HG02884 (cell line): Measurements from ENCODE around the gene GSAP.
A peak's percentile ranks its signal among the peaks of the same experiment; 100 is the strongest.

Experiments used
- ATAC-seq: cut with Tn5 transposase; IDR thresholded peaks from one replicate; pipeline ENCODE4 v1.9.1; 2021; ENCODE audit warnings: mild to moderate bottlenecking, moderate library complexity; ENCODE audit not compliant: unreplicated experiment

GSAP gene

DNA sequence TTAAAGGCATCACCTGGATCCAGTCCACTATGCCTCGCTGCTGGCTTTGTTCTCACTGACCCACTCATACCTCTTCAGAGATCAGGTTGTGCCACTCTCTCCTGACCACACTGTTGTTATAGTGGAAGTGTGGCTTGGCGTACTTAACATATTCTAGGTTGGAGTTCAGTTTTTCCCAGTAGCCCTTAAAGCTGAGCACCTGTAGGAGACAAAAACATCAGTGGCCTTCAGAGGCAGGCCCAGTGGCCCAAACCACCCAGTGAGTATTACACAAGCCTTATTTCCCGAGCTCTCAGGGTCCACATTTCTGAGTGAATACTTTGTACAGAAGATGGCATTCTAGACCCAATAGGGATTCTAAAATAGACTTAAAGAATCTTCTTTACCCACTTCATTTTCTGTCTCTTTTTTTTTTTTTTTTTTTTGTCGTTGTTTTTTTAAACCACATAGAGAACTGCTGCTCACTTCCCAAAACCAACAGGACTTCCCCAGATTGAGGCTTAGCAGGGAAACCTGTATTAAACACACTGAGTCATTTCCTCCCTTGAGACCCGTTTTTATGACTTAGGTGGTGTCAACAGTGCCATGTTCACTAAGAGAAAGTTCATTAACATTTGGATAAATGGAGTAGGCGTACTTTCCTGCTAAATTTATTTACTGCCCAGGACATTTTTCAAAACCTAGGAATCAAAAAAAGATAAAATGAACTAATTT is 85.8 kb downstream of the GSAP start:
- peak; percentile 67 for ATAC-seq

DNA sequence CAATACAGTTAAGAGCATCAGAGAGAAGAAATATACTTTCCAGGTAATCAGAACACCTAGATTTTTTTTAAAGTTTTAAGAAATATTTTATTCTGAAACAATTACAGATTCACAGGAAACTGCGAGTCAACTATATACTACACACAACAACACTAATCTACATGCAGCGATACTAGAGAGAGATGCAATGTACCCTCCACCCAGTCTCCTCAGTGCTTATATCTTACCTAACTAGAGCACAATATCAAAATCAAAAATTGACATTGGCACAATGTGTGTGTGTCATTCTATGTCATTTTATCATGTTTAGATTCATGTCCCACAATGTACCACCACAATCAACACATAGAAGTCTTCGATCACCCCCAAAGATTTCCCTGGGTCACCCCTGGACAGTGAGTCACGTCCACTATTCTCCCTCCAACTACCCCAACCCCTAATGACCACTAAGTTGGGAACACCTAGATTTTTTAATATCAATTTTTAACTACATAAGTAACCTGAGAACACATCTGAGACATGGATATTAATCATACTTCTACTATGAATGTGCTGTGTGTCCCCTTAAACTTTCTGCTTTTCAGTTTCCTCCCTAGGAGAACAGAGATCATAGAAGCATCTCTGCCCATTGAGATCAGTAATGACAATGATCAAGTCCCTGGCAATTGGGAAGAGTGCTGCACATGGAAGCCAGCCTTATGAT is 86.5 kb downstream of the GSAP start:
- ATAC-seq, result no peak

GRCh38 chr7:77328669-77329068 is 87.5 kb downstream of the GSAP start:
- no peak for ATAC-seq

GRCh38 chr7:77327932-77328628 is 88.1 kb downstream of the GSAP start:
- no peak for ATAC-seq

GRCh38 chr7:77327067-77327931 is 88.8 kb downstream of the GSAP start:
- no peak for ATAC-seq

- no peak for ATAC-seq
Observed at GRCh38 chr7:77326131-77326530, 90.0 kb downstream of the GSAP start.

- ATAC-seq, result no peak
Observed at GRCh38 chr7:77321300-77321699, 94.8 kb downstream of the GSAP start.

- no peak for ATAC-seq
Observed at GRCh38 chr7:77320714-77321113, 95.4 kb downstream of the GSAP start.

DNA sequence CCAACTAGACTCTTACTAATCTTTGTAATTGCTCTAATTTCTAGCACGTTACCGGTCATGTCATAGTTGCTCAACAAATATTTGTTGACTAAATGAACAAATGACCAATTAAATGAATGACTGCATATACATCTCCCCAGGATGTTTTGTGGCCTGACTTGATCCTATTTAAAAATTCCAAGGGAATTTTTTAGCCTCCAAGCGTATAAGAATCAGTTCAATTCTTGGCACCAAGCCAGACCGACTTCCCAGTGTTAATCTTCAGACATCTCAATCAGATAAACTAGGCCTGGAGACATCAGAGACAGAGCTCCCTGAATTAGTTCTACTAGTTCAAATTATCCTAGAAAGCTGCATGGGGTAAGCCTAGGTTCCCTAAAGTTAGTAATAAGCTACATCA is 96.0 kb downstream of the GSAP start:
- ATAC-seq, result no peak

- ATAC-seq, result no peak
Observed at GRCh38 chr7:77318019-77318418, 98.1 kb downstream of the GSAP start.

GRCh38 chr7:77316219-77316978 is 99.8 kb downstream of the GSAP start:
- ATAC-seq, result no peak

GRCh38 chr7:77315182-77315591 is 101.0 kb downstream of the GSAP start:
- no peak for ATAC-seq

- ATAC-seq, result no peak
Observed at GRCh38 chr7:77313876-77314480, 102.2 kb downstream of the GSAP start.

GRCh38 chr7:77313085-77313484 is 103.1 kb downstream of the GSAP start:
- no peak for ATAC-seq

DNA sequence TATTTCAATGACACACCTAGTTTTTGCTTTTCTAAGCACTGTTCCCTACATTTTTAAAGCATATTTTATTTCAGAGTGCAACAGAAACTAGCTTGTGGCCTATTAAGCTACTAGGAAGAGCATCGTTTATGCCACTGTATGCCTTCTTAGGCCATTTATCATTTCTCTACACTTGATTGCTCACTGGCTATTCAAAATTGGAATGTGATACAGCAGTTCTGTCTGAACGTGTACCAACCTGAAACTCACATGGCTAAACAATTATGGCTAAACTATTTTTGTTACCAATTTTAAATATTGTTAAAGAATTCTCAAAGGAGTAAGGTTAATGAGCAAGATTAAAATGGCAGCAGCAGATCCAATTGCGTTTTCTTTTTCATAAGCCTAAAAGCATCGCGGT is 105.2 kb downstream of the GSAP start:
- no peak for ATAC-seq

- no peak for ATAC-seq
Observed at GRCh38 chr7:77309714-77310220, 106.4 kb downstream of the GSAP start.

GRCh38 chr7:77308792-77309191 is 107.4 kb downstream of the GSAP start:
- ATAC-seq, result no peak

DNA sequence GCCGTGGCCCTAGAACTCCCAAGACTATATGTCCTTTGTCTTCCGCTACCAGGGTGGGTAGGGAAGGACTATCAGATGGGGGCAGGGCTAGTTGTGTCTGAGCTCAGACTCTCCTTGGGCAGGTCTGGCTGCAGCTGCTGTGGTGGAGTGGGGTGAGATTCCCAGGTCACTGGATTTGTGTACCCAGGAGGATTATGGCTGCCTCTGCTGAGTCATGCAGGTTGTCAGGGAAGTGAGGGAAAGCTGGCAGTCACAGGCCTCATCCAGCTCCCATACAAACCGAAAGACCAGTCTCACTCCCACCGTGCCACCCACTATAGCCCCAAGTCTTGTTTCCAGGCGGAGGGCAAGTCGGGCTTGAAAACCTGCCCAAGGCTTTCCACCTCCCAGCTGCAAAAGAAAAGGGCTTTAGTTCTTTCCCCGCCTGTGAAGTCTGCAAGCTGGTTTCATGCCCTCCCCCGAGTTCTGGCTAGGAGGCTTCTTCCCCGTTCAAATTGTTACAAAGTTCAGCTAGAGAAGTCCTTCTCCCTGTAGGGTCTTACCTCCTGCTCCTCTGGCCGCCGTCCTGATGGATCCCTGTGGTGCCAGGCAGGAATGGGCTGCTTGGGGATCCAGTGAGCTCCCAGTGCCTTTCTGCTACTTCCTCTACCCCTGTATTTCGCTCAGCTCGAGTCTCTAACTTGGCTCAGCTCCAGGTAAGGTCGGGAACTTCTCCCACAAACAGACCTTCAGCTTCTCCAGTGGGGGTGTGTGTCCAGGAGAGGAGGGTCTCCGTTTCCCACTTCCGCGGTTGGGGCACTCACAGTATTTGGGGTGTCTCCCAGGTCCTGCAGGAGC is 109.7 kb downstream of the GSAP start:
- ATAC-seq, result no peak

DNA sequence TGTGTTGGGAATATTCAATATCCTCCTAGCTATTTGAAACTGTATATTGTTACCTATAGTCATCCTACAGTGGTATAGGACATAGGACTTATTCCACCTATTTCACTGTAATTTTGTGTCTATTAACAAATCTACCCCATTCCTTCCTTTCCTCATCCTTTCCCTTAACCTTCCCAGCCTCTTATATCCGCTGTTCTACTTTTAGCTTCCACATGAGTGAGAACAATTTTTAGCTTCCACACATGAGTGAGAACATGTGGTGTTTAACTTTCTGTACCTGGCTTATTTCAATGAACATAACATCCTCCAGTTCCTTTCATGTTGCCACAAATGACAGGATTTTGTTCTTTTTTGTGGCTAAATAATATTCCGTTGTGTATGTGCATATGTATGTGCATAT is 120.6 kb downstream of the GSAP start:
- no peak for ATAC-seq
